Endothelial cell of umbilical vein (primary cell): ENCODE measurements around the gene KCTD19. TPM values are rescaled to one million over a fixed set of nuclear protein-coding genes. Genes with fewer than 3 reads are reported as not detected.

Experiments
- BruUV-seq: library from RNA; stranded (reverse); fragments of 400-500 nt; replicated peaks from 2 replicates; lab custom pipeline; 2021; lab: Mats Ljungman, UMichigan
- CTCF ChIA-PET: fragments of 300-600, 350-600 bp; sonication (Branson Sonifier 250); formaldehyde crosslinking; loops from one replicate; lab custom pipeline; 2021; ENCODE audit warnings: antibody characterized with exemption, inconsistent platforms; lab: Charles Lee
- POLR2A ChIA-PET: fragments of 300-600, 350-600 bp; sonication (Branson Sonifier 250); formaldehyde crosslinking; loops from one replicate; lab custom pipeline; 2021; ENCODE audit warnings: antibody characterized with exemption, inconsistent platforms; lab: Charles Lee
- DNase-seq: peaks from one replicate; pipeline ENCODE4 v3.0.0-alpha.2; 2011; ENCODE audit warnings: low read depth, low spot score
- FAIRE-seq: peaks from 2 replicates; lab custom pipeline; 2011; peaks lifted over from hg19 to GRCh38; lab: Jason Lieb, UNC
- H2AFZ ChIP-seq: 2 replicates; pipeline ENCODE4 v1.6.0; 2012; ENCODE audit warnings: low read depth, low read length, control low read depth, inconsistent platforms
- H3K27ac ChIP-seq: 2 replicates; pipeline ENCODE4 v1.5.1; 2011; ENCODE audit warnings: low read depth, mild to moderate bottlenecking, control low read depth, low read length, moderate library complexity; ENCODE audit not compliant: insufficient read depth
- H3K27me3 ChIP-seq, 2 experiments: 2 replicates each; pipeline versions ENCODE4 v1.6.0 to v1.6.1; 2011; ENCODE audit warnings: low read length in 2 of 2, mixed read lengths in 1 of 2; ENCODE audit not compliant: control insufficient read depth in 2 of 2, insufficient read depth in 2 of 2
- H3K36me3 ChIP-seq, 2 experiments: 2 replicates in 1 of 2; 3 replicates in 1 of 2; pipeline ENCODE4 v1.5.1; 2011; ENCODE audit warnings: low read length in 2 of 2, mild to moderate bottlenecking in 1 of 2, moderate library complexity in 1 of 2; ENCODE audit not compliant: control insufficient read depth in 2 of 2, insufficient read depth in 2 of 2; ENCODE audit errors: extremely low read depth in 1 of 2
- H3K4me1 ChIP-seq: 3 replicates; pipeline ENCODE4 v1.5.1; 2011; ENCODE audit warnings: mild to moderate bottlenecking, low read length; ENCODE audit not compliant: control insufficient read depth, insufficient read depth; ENCODE audit errors: extremely low read depth
- H3K4me2 ChIP-seq: 2 replicates; pipeline ENCODE4 v1.6.1; 2011; ENCODE audit warnings: low read length, control low read depth, mixed read lengths; ENCODE audit not compliant: insufficient read depth
- H3K4me3 ChIP-seq, 3 experiments: fragments of 200-600 bp in 1 of 3; sonication (generic), shearing (Covaris generic) in 1 of 3; replicated peaks in 1 of 3; 2 replicates each; pipeline ENCODE4 v1.5.1; 2011 to 2016; ENCODE audit warnings: control low read depth in 3 of 3, low read length in 3 of 3, mild to moderate bottlenecking in 2 of 3, inconsistent platforms in 1 of 3, low read depth in 1 of 3, moderate library complexity in 1 of 3; ENCODE audit not compliant: insufficient read depth in 1 of 3
- H3K79me2 ChIP-seq: 2 replicates; pipeline ENCODE4 v1.6.0; 2012; ENCODE audit warnings: low read length, inconsistent platforms; ENCODE audit not compliant: control insufficient read depth, insufficient read depth
- H3K9ac ChIP-seq: replicated peaks from 2 replicates; pipeline ENCODE3; 2011; ENCODE audit warnings: low read length, control low read depth; ENCODE audit not compliant: insufficient read depth; ENCODE audit errors: extremely low read depth
- H3K9me1 ChIP-seq: replicated peaks from 3 replicates; pipeline ENCODE4 v1.6.0; 2011; ENCODE audit warnings: mild to moderate bottlenecking, low read length; ENCODE audit not compliant: control insufficient read depth, insufficient read depth; ENCODE audit errors: extremely low read depth
- H3K9me3 ChIP-seq: replicated peaks from 2 replicates; pipeline ENCODE4 v1.5.1; 2012; ENCODE audit warnings: low read length, inconsistent platforms; ENCODE audit not compliant: control insufficient read depth, insufficient read depth
- H4K20me1 ChIP-seq: replicated peaks from 2 replicates; pipeline ENCODE3; 2011; ENCODE audit warnings: mild to moderate bottlenecking, low read length; ENCODE audit not compliant: control insufficient read depth, insufficient read depth; ENCODE audit errors: extremely low read depth
- CTCF ChIP-seq, 2 donors: IDR thresholded peaks; 1 replicate in 1 of 2; 2 replicates in 1 of 2; pipeline ENCODE4 v1.5.1; 2011; ENCODE audit warnings: low read length in 2 of 2, mild to moderate bottlenecking in 2 of 2, moderate library complexity in 2 of 2, control low read depth in 1 of 2, inconsistent platforms in 1 of 2, low read depth in 1 of 2; ENCODE audit not compliant: insufficient read depth in 1 of 2; ENCODE audit errors: extremely low read depth in 1 of 2
- EZH2 ChIP-seq: IDR thresholded peaks from 2 replicates; pipeline ENCODE4 v1.6.1; 2012; ENCODE audit warnings: borderline replicate concordance, low read depth, mild to moderate bottlenecking, moderate library complexity, low read length, inconsistent platforms; ENCODE audit not compliant: severe bottlenecking
- JUN ChIP-seq: IDR thresholded peaks from 2 replicates; pipeline ENCODE4 v1.6.1; 2011; ENCODE audit warnings: borderline replicate concordance, low read depth; ENCODE audit not compliant: insufficient read length, insufficient read depth
- dilution Hi-C: fragments of 300-500 bp; cut with MboI; formaldehyde crosslinking; loops from one replicate; pipeline ENCODE4 v1.15.0; 2019; ENCODE audit warnings: low sequenced_read_pairs; ENCODE audit not compliant: extremely low pct_ligation_motif_present
- intact Hi-C: fragments of 100-400 bp; cut with micrococcal nuclease; formaldehyde crosslinking; loops from one replicate; pipeline ENCODE4 v1.10.0; 2022
- polyA plus RNA-seq, 4 experiments: library from polyadenylated mRNA; depleted of rRNA in 3 of 4; stranded (reverse) in 3 of 4; unstranded in 1 of 4; fragments of >200 nt; gene quantifications; 2 replicates each; pipeline versions ENCODE4 v1.2.1 to v1.2.3, GENCODE V29; 2011 to 2012; ENCODE audit warnings: missing spikeins in 1 of 4
- total RNA-seq: library from RNA; stranded (reverse); gene quantifications from 2 replicates; pipeline ENCODE4 v1.2.3, GENCODE V29; 2021

The KCTD19 gene
- total and polyA plus RNA-seq, 2 donors (not counting 3 experiments of a cell fraction or from before 2014, with no cell fraction given): 0.21 to 0.44 TPM

DNA sequence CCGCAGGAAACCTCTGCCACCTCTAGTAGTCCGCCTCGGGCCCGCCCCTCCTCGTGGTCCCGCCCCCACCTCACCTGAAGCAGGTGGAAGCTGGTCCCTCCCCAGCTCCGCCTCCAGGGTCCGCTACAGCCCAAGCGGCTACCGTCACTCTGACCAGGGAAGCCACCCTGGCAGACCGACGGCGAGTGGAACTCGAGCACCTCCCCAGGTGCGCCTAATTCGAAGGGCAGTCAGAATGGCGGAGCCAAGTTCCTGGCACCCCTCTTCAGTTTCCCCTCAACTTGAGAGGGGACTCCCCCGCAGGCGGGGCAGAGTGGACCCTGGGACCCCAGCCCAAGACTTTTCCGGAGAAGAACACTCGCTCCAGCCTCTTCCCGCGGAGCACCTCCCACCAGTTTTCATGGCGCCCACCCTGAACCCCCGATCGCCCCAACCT lies 79.8 kb downstream of the KCTD19 start:
- intact Hi-C loops: loop anchor here (1.0 kb wide), 6 partner anchors 12 to 100 kb away; partner anchors contain the start of gene PLEKHG4
- Histone ChIP-seq H3K9me3 (no peaks in the 10 kb centered on the region), H3K27ac (peak overlapping the region; percentile 88), H3K27me3 (peaks cover 0 to 3% of the 10 kb centered on the region in 2 experiments), H3K4me3 (peak overlapping the region; percentile 55 to 89 (median 83)), H3K9me1 (no peaks in the 10 kb centered on the region), H3K4me1 (peaks cover 53% of the 10 kb centered on the region), H3K36me3 (peaks cover 0 to 3% of the 10 kb centered on the region in 2 experiments), H3K4me2 (peak overlapping the region; percentile 42), H3K9ac (peak overlapping the region; percentile 69), H3K79me2 (peaks cover 35% of the 10 kb centered on the region), H4K20me1 (no peaks in the 10 kb centered on the region), H2AFZ (peak overlapping the region; percentile 27)
- DNase-seq (no peak), FAIRE-seq (no peak)
- dilution Hi-C loops: no loop called here
- ChIA-PET POLR2A (interaction anchor here (1.6 to 2.7 kb wide), 4 partner anchors 20 to 49 kb away, joined by 5 to 10 read pairs (median 6); partner anchors contain the start of gene TMEM208), CTCF (interaction anchor here (0.8 to 2.3 kb wide), 11 partner anchors 10 to 274 kb away, joined by 3 to 12 read pairs (median 4); partner anchors contain the start of genes ELMO3 and TMEM208)
- no TSS peak for BruUV-seq
- TF ChIP-seq JUN: no peak
- no peak for TF ChIP-seq EZH2
- TF ChIP-seq CTCF (IDR thresholded peaks at IDR 0.05; ENCODE audit: extremely low read depth in 1 of 2, insufficient read depth in 1 of 2, low read depth in 1 of 2, low read length in 2 of 2): peak in 1 of 2 donors; percentile 4
